ENCODE measurements around the gene MYOM1. TPM values are rescaled to one million over a fixed set of nuclear protein-coding genes. Genes with fewer than 3 reads are reported as not detected.

Gene MYOM1
- total RNA-seq (1.1 and 1.6 TPM in 2 replicates), polyA plus RNA-seq (1.4 and 1.8 TPM in 2 replicates)

- H3K79me2 ChIP-seq, result no peaks in the 10 kb centered on the region
- no peaks in the 10 kb centered on the region for H3K9me2 ChIP-seq (replicated peaks; ENCODE audit: insufficient read depth)
- H3K36me3 ChIP-seq (replicated peaks; ENCODE audit: insufficient read depth, low read depth), result no peaks in the 10 kb centered on the region
- WGBS (ENCODE audit: low lambda C conversion rate, missing lambda C conversion rate), result 73% methylated on average over 9 of the region's 9 CpGs
- no peak within 1 kb of the TSS for H3K4me3 ChIP-seq
- TF ChIP-seq EZH2 (IDR thresholded peaks at IDR 0.05; ENCODE audit: borderline replicate concordance) (no peak), EZH2phosphoT487 (IDR thresholded peaks at IDR 0.05; ENCODE audit: low read depth, severe bottlenecking, unreplicated experiment) (no peak), CTCF (IDR thresholded peaks at IDR 0.05; ENCODE audit: poor library complexity) (no peak)
- H3K27ac ChIP-seq, result peak within 1 kb of the TSS; percentile 83
- no peaks in the 10 kb centered on the region for H3K9me3 ChIP-seq (ENCODE audit: low read depth)
- peaks cover 30% of the 10 kb centered on the region for H3K4me1 ChIP-seq (ENCODE audit: insufficient read depth)
- H3K27me3 ChIP-seq, result no peaks in the 10 kb centered on the region
- peak within 1 kb of the TSS; percentile 11 for H3K4me2 ChIP-seq
- no peaks in the 10 kb centered on the region for H4K20me1 ChIP-seq (ENCODE audit: insufficient read depth, poor library complexity, severe bottlenecking)
- H2AFZ ChIP-seq, result peak within 1 kb of the TSS; percentile 32
- no peak for DNase-seq (ENCODE audit: low spot score)
Measured at GRCh38 chr18:3219631-3220335, at the start of gene MYOM1. TSS of gene MYOM1 (minus strand) at chr18:3219968. CDS start at chr18:3215223, 4,745 bp downstream.

- WGBS (ENCODE audit: low lambda C conversion rate, missing lambda C conversion rate), result 89% methylated on average over 4 of the region's 4 CpGs
- Histone ChIP-seq H3K36me3 (replicated peaks; ENCODE audit: insufficient read depth, low read depth) (no peaks in the 10 kb centered on the region), H3K4me2 (peak overlapping the region; percentile 75), H3K4me3 (no peak overlapping the region), H4K20me1 (ENCODE audit: insufficient read depth, poor library complexity, severe bottlenecking) (peaks cover 100% of the 10 kb centered on the region), H3K9me2 (replicated peaks; ENCODE audit: insufficient read depth) (no peaks in the 10 kb centered on the region), H3K9me3 (ENCODE audit: low read depth) (no peaks in the 10 kb centered on the region), H2AFZ (no peak overlapping the region), H3K79me2 (peaks cover 100% of the 10 kb centered on the region), H3K4me1 (ENCODE audit: insufficient read depth) (peaks cover 37% of the 10 kb centered on the region), H3K27me3 (no peaks in the 10 kb centered on the region), H3K27ac (peak overlapping the region; percentile 17)
- TF ChIP-seq EZH2phosphoT487 (IDR thresholded peaks at IDR 0.05; ENCODE audit: low read depth, severe bottlenecking, unreplicated experiment) (no peak), EZH2 (IDR thresholded peaks at IDR 0.05; ENCODE audit: borderline replicate concordance) (no peak), CTCF (IDR thresholded peaks at IDR 0.05; ENCODE audit: poor library complexity) (no peak)
- no peak for DNase-seq (ENCODE audit: low spot score)
Measured at GRCh38 chr18:3269241-3269913, 49.6 kb upstream of the MYOM1 start.

GRCh38 chr18:3268306-3268705 is 48.5 kb upstream of the MYOM1 start:
- no peaks in the 10 kb centered on the region for H3K27me3 ChIP-seq
- H2AFZ ChIP-seq, result no peak overlapping the region
- no peak overlapping the region for H3K4me3 ChIP-seq
- no peaks in the 10 kb centered on the region for H3K9me3 ChIP-seq (ENCODE audit: low read depth)
- DNase-seq (ENCODE audit: low spot score), result no peak
- H3K4me2 ChIP-seq, result peak overlapping the region; percentile 75
- no peaks in the 10 kb centered on the region for H3K9me2 ChIP-seq (replicated peaks; ENCODE audit: insufficient read depth)
- peaks cover 43% of the 10 kb centered on the region for H3K4me1 ChIP-seq (ENCODE audit: insufficient read depth)
- H4K20me1 ChIP-seq (ENCODE audit: insufficient read depth, poor library complexity, severe bottlenecking), result peaks cover 100% of the 10 kb centered on the region
- peaks cover 100% of the 10 kb centered on the region for H3K79me2 ChIP-seq
- H3K27ac ChIP-seq, result no peak overlapping the region
- H3K36me3 ChIP-seq (replicated peaks; ENCODE audit: insufficient read depth, low read depth), result no peaks in the 10 kb centered on the region
- TF ChIP-seq CTCF (IDR thresholded peaks at IDR 0.05; ENCODE audit: poor library complexity) (no peak), EZH2 (IDR thresholded peaks at IDR 0.05; ENCODE audit: borderline replicate concordance) (no peak), EZH2phosphoT487 (IDR thresholded peaks at IDR 0.05; ENCODE audit: low read depth, severe bottlenecking, unreplicated experiment) (no peak)

All from hepatocyte (in vitro differentiated cells).